ENCODE measurements around the gene SERP1.
A peak's percentile ranks its signal among the peaks of the same experiment; 100 is the strongest.
"Not testable (repeated sequence)": the region's sequence is repeated elsewhere in the genome, so short reads cannot be mapped to it uniquely, and the experiment has no call there.

Gene SERP1

GRCh38 chr3:150538324-150539208 is 7.7 kb downstream of the SERP1 start:
- peak; percentile 61 for DNase-seq

DNA sequence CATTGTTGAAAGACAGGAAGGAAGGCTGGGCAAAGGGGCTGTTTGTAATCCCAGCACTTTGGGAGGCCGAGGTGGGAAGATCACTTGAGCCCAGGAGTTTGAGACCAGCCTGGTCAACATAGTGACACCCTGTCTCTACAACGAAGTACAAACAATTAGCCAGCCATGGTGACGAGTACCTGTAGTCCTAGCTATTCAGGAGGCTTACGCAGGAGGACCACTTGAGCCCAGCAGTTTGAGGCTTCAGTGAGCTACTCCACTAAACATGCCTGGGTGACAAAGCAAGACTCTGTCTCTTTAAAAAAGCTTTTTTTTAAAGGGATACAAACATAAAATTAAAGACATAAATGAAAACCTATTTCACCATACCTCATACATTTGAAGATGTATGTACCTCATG is 11.1 kb downstream of the SERP1 start:
- peak; percentile 18 for DNase-seq

DNA sequence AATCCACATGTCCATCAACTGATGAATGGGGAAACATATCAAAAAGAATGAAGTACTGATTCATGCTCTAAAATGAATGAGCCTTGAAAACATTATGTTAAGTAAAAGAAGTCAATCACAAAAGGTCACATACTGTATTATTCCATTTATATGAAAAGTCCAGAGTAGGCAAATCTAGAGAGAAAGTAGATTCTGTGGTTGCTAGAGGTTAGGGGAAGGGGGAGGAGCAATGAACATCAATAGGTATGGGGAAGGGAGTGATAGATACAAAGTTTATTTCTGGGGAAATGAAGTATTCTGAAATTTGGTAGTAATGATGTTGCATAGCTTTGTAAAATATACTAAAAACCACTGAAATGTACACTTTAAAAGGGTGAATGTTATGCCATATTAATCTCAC is 14.5 kb downstream of the SERP1 start:
- DNase-seq = no peak

- DNase-seq = no peak
Observed at GRCh38 chr3:150528354-150528797, 17.9 kb downstream of the SERP1 start.

- no peak for DNase-seq
Observed at GRCh38 chr3:150527464-150528255, 18.6 kb downstream of the SERP1 start.

GRCh38 chr3:150523538-150523937 is 22.8 kb downstream of the SERP1 start:
- DNase-seq = no peak

DNA sequence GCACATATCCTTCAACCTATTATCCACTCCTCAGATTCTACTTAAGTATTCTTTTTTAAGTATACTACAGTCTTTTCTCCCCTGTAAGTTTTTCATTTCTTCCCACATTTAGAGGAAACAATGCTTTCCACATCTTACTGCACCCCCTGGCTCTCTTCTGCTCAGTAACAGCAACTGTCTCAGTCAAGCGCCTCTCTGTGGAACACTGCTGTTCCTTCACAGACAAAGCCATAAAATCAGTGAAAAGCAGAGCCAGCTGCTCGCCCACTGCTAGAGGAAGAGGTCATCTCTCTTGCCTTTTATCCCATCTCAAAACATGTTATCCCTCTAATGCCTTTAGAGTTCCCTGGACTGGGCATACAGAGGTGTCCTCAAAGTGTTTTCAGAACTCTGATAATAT is 24.8 kb downstream of the SERP1 start:
- no peak for DNase-seq

DNA sequence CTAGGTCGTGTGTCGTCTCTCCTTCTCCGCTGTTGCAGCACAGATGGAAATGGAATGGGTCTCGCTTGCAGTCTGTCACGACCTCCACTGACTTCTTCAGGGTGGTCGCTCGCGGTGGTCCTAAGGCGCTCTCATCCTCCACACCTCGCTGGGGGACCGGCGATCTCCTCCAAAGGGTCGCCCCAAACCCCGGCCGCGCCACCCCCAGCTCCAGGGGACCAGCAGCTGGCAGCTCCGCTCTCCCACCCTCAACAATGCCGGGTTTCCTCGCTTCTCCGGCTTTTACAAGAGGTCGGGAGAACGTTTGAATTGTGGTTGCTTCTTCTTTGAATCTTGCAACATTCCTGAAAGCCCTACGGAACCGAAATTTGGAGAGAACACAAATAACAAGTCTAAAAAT is 25.9 kb downstream of the SERP1 start:
- DNase-seq = no peak

DNA sequence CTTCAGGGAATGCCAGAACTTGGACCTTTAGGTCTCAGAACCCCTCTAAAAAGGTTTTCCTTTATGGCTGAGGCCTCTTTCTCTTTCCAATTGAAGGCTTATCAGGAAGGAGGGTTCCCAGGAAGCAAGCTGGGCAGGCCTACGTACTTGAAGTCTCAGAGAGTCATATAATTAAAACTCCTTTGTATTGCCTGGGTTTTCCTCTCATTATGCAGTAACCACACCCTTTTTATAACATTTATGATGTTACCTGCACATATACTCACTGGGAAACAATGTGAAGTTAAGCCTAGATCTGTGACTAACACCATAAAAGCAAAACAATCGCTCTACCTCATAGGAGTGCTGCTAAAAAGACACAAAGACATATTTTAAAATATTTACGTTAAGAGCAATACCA is 27.3 kb downstream of the SERP1 start:
- DNase-seq = no peak

DNA sequence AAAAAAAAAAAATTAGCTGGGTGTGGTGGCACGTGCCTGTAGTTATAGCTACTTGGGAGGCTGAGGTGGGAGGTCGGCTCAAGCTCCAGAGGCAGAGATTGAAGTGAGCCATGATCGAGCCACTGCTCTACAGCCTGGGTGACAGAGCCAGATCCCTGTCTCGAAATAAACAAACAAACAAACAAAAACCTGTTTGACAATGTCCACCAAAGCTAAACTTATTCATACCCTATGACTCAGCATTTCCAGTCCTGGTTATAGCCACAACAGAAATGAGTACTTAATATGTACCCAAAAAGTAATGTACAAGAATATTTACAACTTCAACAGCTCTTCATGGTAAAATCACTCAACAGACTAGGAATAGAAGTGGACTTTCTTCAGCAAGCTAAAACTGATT is 31.1 kb downstream of the SERP1 start:
- DNase-seq = no peak

GRCh38 chr3:150511122-150511821 is 35.0 kb downstream of the SERP1 start:
- DNase-seq = no peak

GRCh38 chr3:150509780-150510179 is 36.5 kb downstream of the SERP1 start:
- DNase-seq = no peak

DNA sequence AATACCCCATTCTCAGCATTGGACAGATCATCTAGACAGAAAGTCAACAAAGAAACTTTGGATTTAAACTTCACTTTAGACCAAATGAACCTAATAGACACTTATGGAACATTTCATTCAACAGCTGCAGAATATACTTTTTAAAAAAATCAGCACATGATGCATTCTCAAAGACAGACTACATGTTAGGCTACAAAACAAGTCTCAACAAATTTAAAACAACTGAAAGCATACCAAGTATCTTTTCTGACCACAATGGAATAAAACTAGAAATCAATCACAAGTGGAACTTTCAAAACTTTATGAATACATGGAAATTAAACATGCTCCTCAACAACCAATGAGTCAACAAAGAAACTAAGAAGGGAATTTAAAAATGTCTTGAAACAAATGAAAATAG is 37.9 kb downstream of the SERP1 start:
- DNase-seq = no peak

- DNase-seq = no peak
Observed at GRCh38 chr3:150504483-150504882, 41.8 kb downstream of the SERP1 start.

- no peak for DNase-seq
Observed at GRCh38 chr3:150503402-150504099, 42.7 kb downstream of the SERP1 start.

DNA sequence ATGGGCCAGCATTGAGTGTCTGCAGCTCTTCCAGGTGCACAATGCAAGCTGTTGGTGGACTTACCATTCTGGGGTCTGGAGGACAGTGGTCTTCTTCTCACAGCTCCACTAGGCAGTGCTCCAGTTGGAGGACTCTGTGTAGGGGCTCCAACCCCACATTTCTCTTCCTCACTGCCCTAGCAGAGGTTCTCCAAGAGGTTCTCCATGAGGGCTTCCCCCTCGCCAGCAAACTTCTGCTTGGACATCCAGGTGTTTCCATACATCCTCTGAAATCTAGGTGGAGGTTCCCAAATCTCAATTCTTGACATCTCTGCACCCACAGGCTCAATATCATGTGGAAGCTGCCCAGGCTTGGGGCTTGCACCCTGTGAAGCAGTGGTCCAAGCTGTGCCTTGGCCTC is 45.3 kb downstream of the SERP1 start:
- not testable (repeated sequence) for DNase-seq

GRCh38 chr3:150497956-150498355 is 48.3 kb downstream of the SERP1 start:
- DNase-seq = no peak

- peak; percentile 69 for DNase-seq
Observed at GRCh38 chr3:150495563-150496168, 50.6 kb downstream of the SERP1 start.

- no peak for DNase-seq
Observed at GRCh38 chr3:150495149-150495548, 51.1 kb downstream of the SERP1 start.

GRCh38 chr3:150494411-150494977 is 51.8 kb downstream of the SERP1 start:
- no peak for DNase-seq
